K562 (cell line): ENCODE measurements around the gene TMEM33. TPM values are rescaled to one million over a fixed set of nuclear protein-coding genes. Genes with fewer than 3 reads are reported as not detected.

Source experiments
- ATAC-seq: fragments of 200-7000 bp; cut with Tn5 transposase; 3 replicates; pipeline ENCODE4 v1.9.1; 2020; ENCODE audit warnings: moderate library complexity
- BruUV-seq: library from RNA; stranded (reverse); fragments of 400-500 nt; replicated peaks from 2 replicates; lab custom pipeline; 2021; lab: Mats Ljungman, UMichigan
- CTCF ChIA-PET: fragments of 300-600 bp; formaldehyde crosslinking; extraction: SDS; loops from one replicate; lab custom pipeline; 2021; ENCODE audit warnings: low intra/inter-chr PET ratio; lab: Yijun Ruan, JAX
- POLR2A ChIA-PET: fragments of 300-600, 350-650 bp; sonication (Branson Sonifier 250); formaldehyde crosslinking; extraction: SDS; loops from one replicate; lab custom pipeline; 2021; ENCODE audit warnings: antibody characterized with exemption, inconsistent platforms; lab: Yijun Ruan, JAX
- DNase-seq, 4 experiments: peaks; one replicate each; pipeline versions ENCODE4 v3.0.0 to v3.0.0-alpha.2; 2011 to 2018; ENCODE audit warnings: low spot score in 3 of 4, mixed read lengths in 3 of 4; ENCODE audit errors: extremely low read depth in 1 of 4
- FAIRE-seq: peaks from 2 replicates; lab custom pipeline; 2011; peaks lifted over from hg19 to GRCh38; lab: Jason Lieb, UNC
- H2AFZ ChIP-seq: 2 replicates; pipeline ENCODE4 v1.6.0; 2011; ENCODE audit warnings: low read depth, low read length, control low read depth, inconsistent platforms
- H3K27ac ChIP-seq: fragments of 200-600 bp; 3 replicates; pipeline ENCODE4 v1.8.0; 2011; ENCODE audit warnings: low read depth, mild to moderate bottlenecking, control low read depth, inconsistent platforms, low read length, moderate library complexity, mixed read lengths; ENCODE audit errors: extremely low read depth
- H3K27me3 ChIP-seq, 2 experiments: fragments of 300-600 bp in 1 of 2; 2 replicates in 1 of 2; 3 replicates in 1 of 2; pipeline versions ENCODE4 v1.6.0 to v1.8.0; 2011; ENCODE audit warnings: inconsistent platforms in 2 of 2, low read length in 2 of 2, mild to moderate bottlenecking in 1 of 2, mixed read lengths in 1 of 2, moderate library complexity in 1 of 2; ENCODE audit not compliant: control insufficient read depth in 2 of 2, insufficient read depth in 2 of 2
- H3K36me3 ChIP-seq: fragments of 300-600 bp; 3 replicates; pipeline ENCODE4 v1.8.0; 2011; ENCODE audit warnings: mild to moderate bottlenecking, low read length, inconsistent platforms; ENCODE audit not compliant: control insufficient read depth, insufficient read depth
- H3K4me1 ChIP-seq, 2 experiments: fragments of 200-600 bp in 1 of 2; replicated peaks in 1 of 2; 2 replicates in 1 of 2; 3 replicates in 1 of 2; pipeline versions ENCODE4 v1.5.1 to v1.8.0; 2011; ENCODE audit warnings: inconsistent platforms in 2 of 2, low read length in 2 of 2, mild to moderate bottlenecking in 1 of 2, mixed read lengths in 1 of 2, moderate library complexity in 1 of 2; ENCODE audit not compliant: control insufficient read depth in 2 of 2, insufficient read depth in 2 of 2
- H3K4me2 ChIP-seq: 2 replicates; pipeline ENCODE4 v1.6.1; 2011; ENCODE audit warnings: low read length, control low read depth, inconsistent platforms, mixed read lengths; ENCODE audit not compliant: insufficient read depth
- H3K4me3 ChIP-seq: fragments of 200-600 bp; sonication (generic), shearing (Covaris generic); 2 replicates; pipeline ENCODE4 v1.5.1; 2016; ENCODE audit warnings: control low read depth, inconsistent platforms
- H3K79me2 ChIP-seq: fragments of 200-600 bp; 3 replicates; pipeline ENCODE4 v1.8.0; 2011; ENCODE audit warnings: low read length, inconsistent platforms; ENCODE audit not compliant: control insufficient read depth, insufficient read depth
- H3K9ac ChIP-seq, 2 experiments: 2 replicates each; pipeline versions ENCODE4 v1.6.0 to v1.6.1; 2011; ENCODE audit warnings: low read depth in 2 of 2, low read length in 2 of 2, control low read depth in 1 of 2, inconsistent platforms in 1 of 2, mild to moderate bottlenecking in 1 of 2, mixed read lengths in 1 of 2; ENCODE audit not compliant: insufficient read depth in 1 of 2
- H3K9me1 ChIP-seq: one replicate; pipeline ENCODE4 v1.6.0; 2011; ENCODE audit warnings: inconsistent platforms, mild to moderate bottlenecking, low read length, moderate library complexity; ENCODE audit not compliant: control insufficient read depth, insufficient read depth
- H3K9me3 ChIP-seq: replicated peaks from 2 replicates; pipeline ENCODE4 v1.5.1; 2011; ENCODE audit warnings: low read depth, low read length, inconsistent platforms; ENCODE audit not compliant: control insufficient read depth, insufficient read depth
- H4K20me1 ChIP-seq: replicated peaks from 2 replicates; pipeline ENCODE4 v1.6.1; 2011; ENCODE audit warnings: low read length, inconsistent platforms, mixed read lengths; ENCODE audit not compliant: control insufficient read depth, insufficient read depth
- FOXA3 ChIP-seq, 2 experiments: fragments of 450-650 bp in 1 of 2; sonication (generic) in 1 of 2; formaldehyde crosslinking; IDR thresholded peaks in 1 of 2; conservative IDR thresholded peaks in 1 of 2; 2 replicates each; pipeline versions ENCODE4 v1.4.0 to v1.8.0; 2020 to 2022; ENCODE audit warnings: mild to moderate bottlenecking in 2 of 2, missing genetic modification reagents in 1 of 2
- FOXM1 ChIP-seq, 2 experiments: fragments of 450-650 bp in 1 of 2; sonication (generic) in 1 of 2; formaldehyde crosslinking in 1 of 2; IDR thresholded peaks; 2 replicates each; pipeline versions ENCODE4 v1.6.1 to v1.9.0; 2017 to 2022; ENCODE audit warnings: low read depth in 2 of 2, mild to moderate bottlenecking in 2 of 2, missing genetic modification reagents in 1 of 2, moderate library complexity in 1 of 2
- HMBOX1 ChIP-seq: sonication (generic); IDR thresholded peaks from 2 replicates; pipeline ENCODE4 v1.6.1; 2016
- NR2C1 ChIP-seq, 2 experiments: fragments of 450-650 bp; IDR thresholded peaks; 2 replicates each; pipeline ENCODE4 v1.6.1; 2017; ENCODE audit warnings: mild to moderate bottlenecking in 2 of 2, antibody characterized with exemption in 1 of 2, inconsistent platforms in 1 of 2, missing compliant biosample characterization in 1 of 2, missing genetic modification characterization in 1 of 2
- SPI1 ChIP-seq: IDR thresholded peaks from 2 replicates; pipeline ENCODE4 v1.6.1; 2011; ENCODE audit warnings: low read depth, low read length, control low read depth, borderline replicate concordance
- ZFP36 ChIP-seq: fragments of 150-350 bp; IDR thresholded peaks from 2 replicates; pipeline ENCODE4 v1.6.1; 2018; ENCODE audit warnings: low read length, low read depth; ENCODE audit not compliant: partially characterized antibody
- WGBS: fragments of 100-300 bp; shearing (Covaris generic); methylation state at CpG from one replicate; pipeline ENCODE4 v1.1.6; 2016; ENCODE audit warnings: low coverage, mixed read lengths; ENCODE audit not compliant: insufficient coverage; ENCODE audit errors: missing lambda C conversion rate; 5-methylcytosine and 5-hydroxymethylcytosine counted together
- in situ Hi-C: fragments of 300-500 bp; cut with MboI; formaldehyde crosslinking; loops from 4 replicates; pipeline ENCODE4 v1.15.0; 2018; ENCODE audit warnings: inconsistent platforms, mixed read lengths
- intact Hi-C: fragments of 100-400 bp; cut with micrococcal nuclease; formaldehyde crosslinking; loops from 2 replicates; pipeline ENCODE4 v1.14.2; 2022
- polyA plus RNA-seq, 8 experiments: library from polyadenylated mRNA; depleted of rRNA in 4 of 8; stranded (reverse) in 5 of 8; unstranded in 3 of 8; fragments of >200 nt; fragmentation: Nextera tagmentation in 2 of 8; fragmentation: Illumina TruSeq in 1 of 8; extraction: Ambion mirVana in 2 of 8; extraction: Trizol in 1 of 8; gene quantifications; 2 replicates each; pipeline versions ENCODE4 v1.2.1 to v1.2.3, GENCODE V29; 2011 to 2014; ENCODE audit warnings: inconsistent platforms in 1 of 8, missing spikeins in 1 of 8
- total RNA-seq, 7 experiments: library from RNA; depleted of rRNA in 6 of 7; stranded (reverse); fragments of >200 nt in 6 of 7; fragmentation: Illumina TruSeq in 2 of 7; extraction: Trizol in 2 of 7; gene quantifications; 2 replicates each; pipeline versions ENCODE4 v1.2.1 to v1.2.3, GENCODE V29; 2011 to 2021; ENCODE audit warnings: low replicate concordance in 1 of 7
- TF ChIP-seq, protein P1 (sequence below): fragments of 250-450 bp; sonication (Bioruptor Pico); IDR thresholded peaks from 2 replicates; pipeline ENCODE4 v1.9.0; 2021; ENCODE audit warnings: mild to moderate bottlenecking
- TF ChIP-seq, protein P2 (sequence below): IDR thresholded peaks from 2 replicates; pipeline ENCODE4 v1.6.1; 2012; ENCODE audit warnings: low read depth, low read length, improper control_type of control experiment, borderline replicate concordance

TMEM33 gene
- total and polyA plus RNA-seq, 9 of the 15 experiments (the other 6 are each of a cell fraction or from before 2014, with no cell fraction given): 16.8 to 85.9 (median 67.9) TPM

DNA sequence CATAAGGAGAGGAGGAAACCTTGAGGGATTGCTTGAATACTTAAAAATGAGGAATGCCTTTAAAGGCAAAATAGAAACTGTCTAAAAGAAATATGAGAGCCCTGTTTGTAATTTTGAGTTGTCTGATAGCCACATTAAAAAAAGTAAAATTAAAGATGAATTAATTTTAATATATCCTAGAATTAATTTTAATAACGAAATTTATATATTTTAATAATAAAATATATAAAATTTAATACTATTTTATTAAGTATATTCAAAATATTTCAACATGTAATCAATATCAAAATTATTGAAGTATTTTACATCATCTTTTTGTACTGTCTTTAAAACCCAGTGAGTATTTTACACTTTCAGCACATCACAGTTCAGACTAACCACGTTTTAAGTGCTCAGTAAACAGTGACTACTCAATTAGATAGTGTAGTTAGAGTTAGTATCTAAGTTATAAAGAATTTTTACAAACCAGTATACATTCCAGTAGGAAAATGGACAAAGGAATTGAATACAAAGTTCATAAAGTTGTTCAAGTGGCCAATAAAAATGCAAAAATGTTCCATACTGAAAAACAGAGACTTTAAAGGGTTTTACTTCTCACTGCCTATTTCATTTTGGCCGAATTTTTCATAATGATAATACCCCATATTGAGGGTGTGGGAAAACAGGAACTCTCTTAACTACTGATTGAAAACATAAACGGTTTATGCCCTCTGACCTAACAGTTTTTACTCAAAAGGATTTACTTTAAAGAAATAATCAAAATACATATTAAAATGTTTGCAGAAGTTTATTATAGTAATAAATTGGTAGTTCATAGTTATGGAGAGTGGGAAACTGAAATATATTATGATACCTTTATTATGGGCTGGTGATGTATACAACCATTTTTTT lies 58.0 kb downstream of the TMEM33 start:
- TF ChIP-seq NR2C1 (IDR thresholded peaks at IDR 0.05): peak; percentile 73; the same call in 1 of the 2 replicates
- no peak for TF ChIP-seq NR2C1 (tag; IDR thresholded peaks at IDR 0.05)
- 0 out of 2 replicates have a peak, but pooled peaks have one; percentile 20 for TF ChIP-seq FOXM1 (IDR thresholded peaks at IDR 0.05; ENCODE audit: low read depth)
- no peak for TF ChIP-seq FOXM1 (CRISPR knock-in tag; IDR thresholded peaks at IDR 0.05; ENCODE audit: low read depth)
- 0 out of 4 replicates have a peak, but pooled peaks of 1 of the 2 experiments have one; percentile 20 for TF ChIP-seq FOXA3 (CRISPR knock-in tag; conservative IDR thresholded peaks at IDR 0.05 in 1 of 2, IDR thresholded peaks at IDR 0.05 in 1 of 2)
- TF ChIP-seq ZFP36: no peak
- TF ChIP-seq HMBOX1: peak; percentile 49; the same call in 1 of the 2 replicates
- TF ChIP-seq, protein P1, sequence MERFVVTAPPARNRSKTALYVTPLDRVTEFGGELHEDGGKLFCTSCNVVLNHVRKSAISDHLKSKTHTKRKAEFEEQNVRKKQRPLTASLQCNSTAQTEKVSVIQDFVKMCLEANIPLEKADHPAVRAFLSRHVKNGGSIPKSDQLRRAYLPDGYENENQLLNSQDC (CRISPR knock-in tag): no peak
- TF ChIP-seq, protein P2, sequence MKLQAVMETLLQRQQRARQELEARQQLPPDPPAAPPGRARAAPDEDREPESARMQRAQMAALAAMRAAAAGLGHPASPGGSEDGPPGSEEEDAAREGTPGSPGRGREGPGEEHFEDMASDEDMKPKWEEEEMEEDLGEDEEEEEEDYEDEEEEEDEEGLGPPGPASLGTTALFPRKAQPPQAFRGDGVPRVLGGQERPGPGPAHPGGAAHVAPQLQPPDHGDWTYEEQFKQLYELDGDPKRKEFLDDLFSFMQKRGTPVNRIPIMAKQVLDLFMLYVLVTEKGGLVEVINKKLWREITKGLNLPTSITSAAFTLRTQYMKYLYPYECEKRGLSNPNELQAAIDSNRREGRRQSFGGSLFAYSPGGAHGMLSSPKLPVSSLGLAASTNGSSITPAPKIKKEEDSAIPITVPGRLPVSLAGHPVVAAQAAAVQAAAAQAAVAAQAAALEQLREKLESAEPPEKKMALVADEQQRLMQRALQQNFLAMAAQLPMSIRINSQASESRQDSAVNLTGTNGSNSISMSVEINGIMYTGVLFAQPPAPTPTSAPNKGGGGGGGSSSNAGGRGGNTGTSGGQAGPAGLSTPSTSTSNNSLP: 0 out of 2 replicates have a peak, but pooled peaks have one; percentile 6
- peak; percentile 32; the same call in 1 of the 2 replicates for TF ChIP-seq SPI1
- TF ChIP-seq, all 486 proteins: peak for 6
- Histone ChIP-seq H3K4me2 (no peak overlapping the region), H3K27me3 (no peaks in the 10 kb centered on the region), H3K9me3 (no peaks in the 10 kb centered on the region), H3K4me3 (no peak overlapping the region), H3K4me1 (peaks cover 8 to 9% of the 10 kb centered on the region in 2 experiments; a peak in 4 of 5 replicates), H3K36me3 (peaks cover 2% of the 10 kb centered on the region; the same call in 2 of the 3 replicates), H3K79me2 (peaks cover 53% of the 10 kb centered on the region), H3K9ac (peak overlapping the region in 1 of 2 experiments; percentile 89; a peak in 1 of 4 replicates), H3K9me1 (no peaks in the 10 kb centered on the region), H2AFZ (no peak overlapping the region), H3K27ac (peak overlapping the region; percentile 87; the same call in 2 of the 3 replicates), H4K20me1 (peaks cover 6% of the 10 kb centered on the region; the same call in 1 of the 2 replicates)
- no TSS peak for BruUV-seq
- intact Hi-C loops: loop anchor here (5.0 kb wide), 1 partner anchor 56 kb away; the partner anchor contains the start of gene TMEM33
- ATAC-seq: no peak
- peak; percentile 44 for FAIRE-seq
- ChIA-PET CTCF (no interaction called here), POLR2A (no interaction called here)
- WGBS: 13% methylated on average over 4 of the region's 4 CpGs
- no peak for DNase-seq
- in situ Hi-C loops: no loop called here
